GM21786 (cell line): ENCODE results near the gene FAM13A.
A peak's percentile ranks its signal among the peaks of the same experiment; 100 is the strongest.

Source experiments
- ATAC-seq: cut with Tn5 transposase; IDR thresholded peaks from one replicate; pipeline ENCODE4 v1.9.1; 2021; ENCODE audit not compliant: unreplicated experiment

FAM13A gene

GRCh38 chr4:88818631-88819470, 238.1 kb downstream of the FAM13A start:
- peak; percentile 39 for ATAC-seq

- peak; percentile 53 for ATAC-seq
Observed at GRCh38 chr4:88817740-88818139, 239.2 kb downstream of the FAM13A start.

- ATAC-seq = no peak
Observed at GRCh38 chr4:88816360-88816759, 240.6 kb downstream of the FAM13A start.

GRCh38 chr4:88814043-88814617, 242.9 kb downstream of the FAM13A start:
- ATAC-seq = no peak

GRCh38 chr4:88813013-88813412, 244.0 kb downstream of the FAM13A start:
- no peak for ATAC-seq

GRCh38 chr4:88812420-88812819, 244.6 kb downstream of the FAM13A start:
- ATAC-seq = no peak

- ATAC-seq = no peak
Observed at GRCh38 chr4:88811904-88812303, 245.1 kb downstream of the FAM13A start.

GRCh38 chr4:88810325-88810724, 246.7 kb downstream of the FAM13A start:
- ATAC-seq = no peak

GRCh38 chr4:88809576-88810219, 247.3 kb downstream of the FAM13A start:
- no peak for ATAC-seq

GRCh38 chr4:88809101-88809500, 247.9 kb downstream of the FAM13A start:
- ATAC-seq = no peak

- no peak for ATAC-seq
Observed at GRCh38 chr4:88807499-88807898, 249.5 kb downstream of the FAM13A start.

- no peak for ATAC-seq
Observed at GRCh38 chr4:88804234-88804633, 252.8 kb downstream of the FAM13A start.

GRCh38 chr4:88803600-88804096, 253.3 kb downstream of the FAM13A start:
- peak; percentile 77 for ATAC-seq

- no peak for ATAC-seq
Observed at GRCh38 chr4:88802585-88803286, 254.2 kb downstream of the FAM13A start.

- ATAC-seq = no peak
Observed at GRCh38 chr4:88802138-88802537, 254.8 kb downstream of the FAM13A start.

- ATAC-seq = no peak
Observed at GRCh38 chr4:88799900-88800299, 257.1 kb downstream of the FAM13A start.

- ATAC-seq = no peak
Observed at GRCh38 chr4:88797725-88798124, 259.3 kb downstream of the FAM13A start.

GRCh38 chr4:88796545-88796944, 260.4 kb downstream of the FAM13A start:
- no peak for ATAC-seq

GRCh38 chr4:88794952-88795351, 262.0 kb downstream of the FAM13A start:
- no peak for ATAC-seq

- ATAC-seq = no peak
Observed at GRCh38 chr4:88794087-88794690, 262.8 kb downstream of the FAM13A start.

- ATAC-seq = peak; percentile 67
Observed at GRCh38 chr4:88793475-88793874, 263.5 kb downstream of the FAM13A start.
